Nephron (organoid): ENCODE results near the gene ATP2B3.

ENCODE experiments used
- H3K27ac Mint-ChIP-seq, 3 experiments: 2 replicates each; pipeline ENCODE4 v1.8.0; 2020; ENCODE audit warnings: mixed read lengths in 3 of 3, mild to moderate bottlenecking in 2 of 3, moderate library complexity in 1 of 3
- H3K27me3 Mint-ChIP-seq: 2 replicates; pipeline ENCODE4 v1.8.0; 2021; ENCODE audit warnings: low read depth, mild to moderate bottlenecking, moderate library complexity, mixed read lengths
- H3K36me3 Mint-ChIP-seq: 2 replicates; pipeline ENCODE4 v1.8.0; 2020; ENCODE audit warnings: low read depth, mixed read lengths
- H3K4me1 Mint-ChIP-seq: 2 replicates; pipeline ENCODE4 v1.8.0; 2020; ENCODE audit warnings: mixed read lengths
- H3K4me3 Mint-ChIP-seq, 3 experiments: 2 replicates each; pipeline ENCODE4 v1.8.0; 2020; ENCODE audit warnings: mild to moderate bottlenecking in 3 of 3, mixed read lengths in 3 of 3, moderate library complexity in 2 of 3
- H3K9me3 Mint-ChIP-seq: 2 replicates; pipeline ENCODE4 v1.8.0; 2020; ENCODE audit warnings: mixed read lengths
- CTCF ChIP-seq, 3 experiments: fragments of 200-600 bp; sonication (generic); IDR thresholded peaks; one replicate each; pipeline ENCODE4 v1.5.0; 2021; ENCODE audit warnings: antibody characterized with exemption in 3 of 3; ENCODE audit not compliant: unreplicated experiment in 3 of 3

ATP2B3 gene

GRCh38 chrX:153608806-153609205 lies 91.4 kb downstream of the ATP2B3 start:
- Mint-ChIP-seq H3K4me3 (no peak overlapping the region), H3K9me3 (peaks cover 21% of the 10 kb centered on the region), H3K4me1 (peaks cover 4% of the 10 kb centered on the region), H3K27me3 (peaks cover 7% of the 10 kb centered on the region), H3K27ac (no peak overlapping the region), H3K36me3 (no peaks in the 10 kb centered on the region)
- no peak for TF ChIP-seq CTCF (IDR thresholded peaks at IDR 0.05; ENCODE audit: unreplicated experiment in 3 of 3)

GRCh38 chrX:153609917-153610835 lies 92.7 kb downstream of the ATP2B3 start:
- Mint-ChIP-seq H3K4me1 (peaks cover 4% of the 10 kb centered on the region), H3K36me3 (no peaks in the 10 kb centered on the region), H3K4me3 (peak overlapping the region; percentile 80 to 81 (median 81)), H3K9me3 (peaks cover 21% of the 10 kb centered on the region), H3K27ac (peak overlapping the region; percentile 64 to 90 (median 74)), H3K27me3 (peaks cover 8% of the 10 kb centered on the region)
- TF ChIP-seq CTCF (IDR thresholded peaks at IDR 0.05; ENCODE audit: unreplicated experiment in 3 of 3): peak; percentile 62 to 71 (median 68)

- Mint-ChIP-seq H3K4me1 (peaks cover 4% of the 10 kb centered on the region), H3K27me3 (peaks cover 8% of the 10 kb centered on the region), H3K4me3 (peak overlapping the region; percentile 80 to 81 (median 81)), H3K36me3 (no peaks in the 10 kb centered on the region), H3K27ac (peak overlapping the region in 2 of 3 experiments; percentile 64 to 74), H3K9me3 (peaks cover 21% of the 10 kb centered on the region)
- no peak for TF ChIP-seq CTCF (IDR thresholded peaks at IDR 0.05; ENCODE audit: unreplicated experiment in 3 of 3)
These were observed 93.4 kb downstream of the ATP2B3 start for GRCh38 chrX:153610836-153611213.

- Mint-ChIP-seq H3K9me3 (peaks cover 25% of the 10 kb centered on the region), H3K4me1 (peaks cover 4% of the 10 kb centered on the region), H3K27me3 (peaks cover 8% of the 10 kb centered on the region), H3K4me3 (peak overlapping the region in 2 of 3 experiments; percentile 47 to 54), H3K36me3 (no peaks in the 10 kb centered on the region), H3K27ac (peak overlapping the region in 1 of 3 experiments; percentile 66)
- no peak for TF ChIP-seq CTCF (IDR thresholded peaks at IDR 0.05; ENCODE audit: unreplicated experiment in 3 of 3)
These were observed 94.1 kb downstream of the ATP2B3 start for GRCh38 chrX:153611298-153612095.

- H3K27ac Mint-ChIP-seq: peak overlapping the region in 1 of 3 experiments; percentile 10
- H3K36me3 Mint-ChIP-seq: no peaks in the 10 kb centered on the region
- no peak overlapping the region for H3K4me3 Mint-ChIP-seq
- peaks cover 18% of the 10 kb centered on the region for H3K9me3 Mint-ChIP-seq
- TF ChIP-seq CTCF (IDR thresholded peaks at IDR 0.05; ENCODE audit: unreplicated experiment in 3 of 3): no peak
- H3K27me3 Mint-ChIP-seq: peaks cover 10% of the 10 kb centered on the region
- H3K4me1 Mint-ChIP-seq: peaks cover 4% of the 10 kb centered on the region
These were observed 95.0 kb downstream of the ATP2B3 start for GRCh38 chrX:153612413-153612812.
